ENCODE results near the gene USH1C. TPM values are rescaled to one million over a fixed set of nuclear protein-coding genes. Genes with fewer than 3 reads are reported as not detected.

The USH1C gene
- total RNA-seq, 1 experiment from 2014 or later, result 17.5 TPM

DNA sequence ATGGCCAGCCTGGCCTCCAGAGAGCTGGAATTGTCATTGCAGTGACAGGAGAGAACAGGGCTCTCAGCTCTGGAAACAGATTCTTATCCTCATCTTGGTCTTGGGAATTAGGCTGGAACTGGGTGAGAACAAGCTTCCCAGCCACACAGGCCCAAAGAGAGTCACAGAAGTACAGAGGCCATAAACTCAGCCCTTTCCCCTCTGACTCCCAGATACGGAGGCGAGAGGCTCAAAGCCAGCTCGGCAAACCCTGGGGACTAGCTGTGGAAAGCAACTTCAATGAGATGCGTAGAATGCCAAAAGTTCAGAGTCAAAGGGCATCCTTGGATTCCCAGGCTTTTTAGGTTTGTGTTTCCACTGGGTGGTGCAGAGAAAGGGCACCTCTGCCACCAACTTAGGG is 53.3 kb downstream of the USH1C start:
- CTCF ChIA-PET, result no interaction called here
- H3K27me3 Mint-ChIP-seq (ENCODE audit: unreplicated experiment), result peaks cover 60% of the 10 kb centered on the region

GRCh38 chr11:17490232-17490631 is 54.0 kb downstream of the USH1C start:
- CTCF ChIA-PET, result no interaction called here

More for the DNA sequence above, 53.3 kb downstream of the USH1C start:
- no peaks in the 10 kb centered on the region for H3K4me1 Mint-ChIP-seq (ENCODE audit: low read depth, unreplicated experiment)
- H3K27ac Mint-ChIP-seq (ENCODE audit: unreplicated experiment), result no peak overlapping the region
- no peak for DNase-seq
- intact Hi-C loops (cut with micrococcal nuclease; ENCODE audit: unreplicated experiment), result no loop called here
- H3K36me3 Mint-ChIP-seq (ENCODE audit: insufficient read depth, unreplicated experiment), result no peaks in the 10 kb centered on the region
- H3K4me3 Mint-ChIP-seq (ENCODE audit: low read depth, unreplicated experiment), result no peak overlapping the region
- BruUV-seq (replicated peaks), result no TSS peak
- no peak for TF ChIP-seq CTCF (IDR thresholded peaks at IDR 0.05; ENCODE audit: unreplicated experiment)
- no peaks in the 10 kb centered on the region for H3K9me3 Mint-ChIP-seq (ENCODE audit: low read depth, unreplicated experiment)

GRCh38 chr11:17489751-17490150 is 54.5 kb downstream of the USH1C start:
- BruUV-seq (replicated peaks), result no TSS peak
- peaks cover 63% of the 10 kb centered on the region for H3K27me3 Mint-ChIP-seq (ENCODE audit: unreplicated experiment)

More at GRCh38 chr11:17490232-17490631, 54.0 kb downstream of the USH1C start:
- peaks cover 60% of the 10 kb centered on the region for H3K27me3 Mint-ChIP-seq (ENCODE audit: unreplicated experiment)
- TF ChIP-seq CTCF (IDR thresholded peaks at IDR 0.05; ENCODE audit: unreplicated experiment), result no peak
- H3K4me3 Mint-ChIP-seq (ENCODE audit: low read depth, unreplicated experiment), result no peak overlapping the region
- H3K4me1 Mint-ChIP-seq (ENCODE audit: low read depth, unreplicated experiment), result no peaks in the 10 kb centered on the region
- no peaks in the 10 kb centered on the region for H3K36me3 Mint-ChIP-seq (ENCODE audit: insufficient read depth, unreplicated experiment)
- H3K27ac Mint-ChIP-seq (ENCODE audit: unreplicated experiment), result no peak overlapping the region
- no peaks in the 10 kb centered on the region for H3K9me3 Mint-ChIP-seq (ENCODE audit: low read depth, unreplicated experiment)
- no TSS peak for BruUV-seq (replicated peaks)
- intact Hi-C loops (cut with micrococcal nuclease; ENCODE audit: unreplicated experiment), result no loop called here
- no peak for DNase-seq

GRCh38 chr11:17488563-17488962 is 55.7 kb downstream of the USH1C start:
- no peak for TF ChIP-seq CTCF (IDR thresholded peaks at IDR 0.05; ENCODE audit: unreplicated experiment)
- H3K4me1 Mint-ChIP-seq (ENCODE audit: low read depth, unreplicated experiment), result no peaks in the 10 kb centered on the region
- H3K27me3 Mint-ChIP-seq (ENCODE audit: unreplicated experiment), result peaks cover 73% of the 10 kb centered on the region
- intact Hi-C loops (cut with micrococcal nuclease; ENCODE audit: unreplicated experiment), result no loop called here
- CTCF ChIA-PET, result interaction anchor here (1.4 kb wide), 1 partner anchor 67 kb away, joined by 3 read pairs; no protein-coding TSS in a partner anchor
- H3K27ac Mint-ChIP-seq (ENCODE audit: unreplicated experiment), result no peak overlapping the region
- H3K9me3 Mint-ChIP-seq (ENCODE audit: low read depth, unreplicated experiment), result no peaks in the 10 kb centered on the region
- H3K4me3 Mint-ChIP-seq (ENCODE audit: low read depth, unreplicated experiment), result no peak overlapping the region
- no peaks in the 10 kb centered on the region for H3K36me3 Mint-ChIP-seq (ENCODE audit: insufficient read depth, unreplicated experiment)
- BruUV-seq (replicated peaks), result no TSS peak
- DNase-seq, result no peak

More at GRCh38 chr11:17489751-17490150, 54.5 kb downstream of the USH1C start:
- Mint-ChIP-seq H3K27ac (ENCODE audit: unreplicated experiment) (no peak overlapping the region), H3K9me3 (ENCODE audit: low read depth, unreplicated experiment) (no peaks in the 10 kb centered on the region), H3K4me1 (ENCODE audit: low read depth, unreplicated experiment) (no peaks in the 10 kb centered on the region), H3K36me3 (ENCODE audit: insufficient read depth, unreplicated experiment) (no peaks in the 10 kb centered on the region), H3K4me3 (ENCODE audit: low read depth, unreplicated experiment) (no peak overlapping the region)
- DNase-seq, result no peak
- TF ChIP-seq CTCF (IDR thresholded peaks at IDR 0.05; ENCODE audit: unreplicated experiment), result no peak
- intact Hi-C loops (cut with micrococcal nuclease; ENCODE audit: unreplicated experiment), result no loop called here
- CTCF ChIA-PET, result interaction anchor here (1.4 kb wide), 1 partner anchor 69 kb away, joined by 3 read pairs; no protein-coding TSS in a partner anchor
